ENCODE results near the gene CENPE.

CENPE gene

DNA sequence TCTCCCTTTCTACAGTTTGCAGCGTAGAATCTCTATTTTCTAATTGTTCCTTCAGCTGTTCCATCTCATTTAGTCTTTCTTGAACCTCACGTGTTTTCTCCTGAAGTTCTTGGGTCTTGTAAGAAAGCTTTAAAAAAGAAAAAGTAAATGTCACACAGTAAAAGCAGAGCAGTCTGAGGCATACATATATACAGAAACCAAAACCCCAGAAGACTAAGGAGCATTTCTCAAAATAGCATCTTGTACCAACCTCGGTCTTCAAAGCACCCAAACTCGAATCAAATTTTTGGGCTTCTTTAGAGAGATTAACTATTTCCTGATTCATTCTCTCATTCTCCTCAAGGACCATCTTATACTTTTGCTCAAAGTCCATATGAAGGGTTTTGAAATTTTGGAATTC is 39.4 kb downstream of the CENPE start:
- no peak for TF ChIP-seq CTCF (IDR thresholded peaks at IDR 0.05; ENCODE audit: insufficient read depth, low read depth, low read length, missing control alignments)
- no peak for DNase-seq (ENCODE audit: low read depth)
- no peak overlapping the region for H3K4me3 ChIP-seq (ENCODE audit: low read depth, low read length)

GRCh38 chr4:103156106-103156505 is 42.0 kb downstream of the CENPE start:
- DNase-seq (ENCODE audit: low read depth): no peak
- no peak overlapping the region for H3K4me3 ChIP-seq (ENCODE audit: low read depth, low read length)
- TF ChIP-seq CTCF (IDR thresholded peaks at IDR 0.05; ENCODE audit: insufficient read depth, low read depth, low read length, missing control alignments): no peak

DNA sequence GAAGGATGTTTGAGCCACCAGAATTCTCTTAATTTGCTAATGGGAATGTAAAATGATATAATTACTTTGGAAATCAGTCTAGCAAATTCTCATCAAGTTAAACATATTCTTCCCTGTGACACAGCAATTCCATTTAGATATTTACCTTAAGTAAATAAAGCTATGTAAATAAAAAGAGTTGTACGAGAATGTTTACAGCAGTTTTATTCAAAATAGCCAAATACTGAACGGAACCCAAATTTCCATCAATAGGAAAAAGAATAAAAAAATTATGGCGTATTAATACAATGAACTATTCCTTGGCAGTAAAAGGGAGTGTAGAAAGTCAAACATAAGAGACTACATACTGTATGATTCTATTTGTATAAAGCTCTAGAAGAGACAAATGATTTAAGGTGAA is 45.8 kb downstream of the CENPE start:
- TF ChIP-seq CTCF (IDR thresholded peaks at IDR 0.05; ENCODE audit: insufficient read depth, low read depth, low read length, missing control alignments): no peak
- no peak overlapping the region for H3K4me3 ChIP-seq (ENCODE audit: low read depth, low read length)
- DNase-seq (ENCODE audit: low read depth): no peak

DNA sequence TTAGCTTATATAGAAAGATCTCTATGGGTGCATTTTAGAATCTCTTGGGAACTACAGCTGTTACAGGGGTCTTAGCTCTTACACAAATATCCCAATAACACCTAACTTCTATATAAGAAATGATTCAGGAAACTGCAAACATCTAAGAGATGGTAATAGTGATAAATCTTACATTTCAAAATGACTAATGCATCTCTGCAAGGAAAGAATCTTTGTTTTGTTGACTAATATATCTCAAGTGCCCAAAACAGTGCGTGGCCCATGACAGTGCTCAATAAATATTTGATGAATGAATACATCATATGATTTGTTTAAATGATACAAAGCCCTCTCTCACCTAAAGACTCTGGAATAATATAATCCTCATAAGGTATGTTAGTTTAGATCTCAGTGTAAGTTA is 47.5 kb downstream of the CENPE start:
- no peak overlapping the region for H3K4me3 ChIP-seq (ENCODE audit: low read depth, low read length)
- no peak for DNase-seq (ENCODE audit: low read depth)
- no peak for TF ChIP-seq CTCF (IDR thresholded peaks at IDR 0.05; ENCODE audit: insufficient read depth, low read depth, low read length, missing control alignments)

DNA sequence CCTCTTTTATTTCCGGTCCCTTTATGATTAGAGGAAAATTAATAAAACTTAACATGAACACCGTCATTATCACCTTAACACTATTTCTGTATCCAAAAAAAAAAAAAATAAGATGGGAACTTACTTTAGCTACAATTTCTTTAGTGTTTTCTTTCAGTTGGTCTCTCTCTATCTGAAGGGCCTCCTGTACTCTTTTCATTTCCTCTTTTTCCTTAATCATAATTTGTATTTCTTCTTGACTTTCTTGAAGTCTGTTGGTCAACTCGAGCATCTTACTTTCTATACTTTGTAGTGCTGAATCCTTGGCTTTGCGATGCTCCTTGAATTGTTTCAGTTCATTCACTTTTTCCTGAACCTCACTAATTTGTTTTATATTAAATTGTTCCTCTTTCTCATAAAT is 53.2 kb downstream of the CENPE start:
- no peak for TF ChIP-seq CTCF (IDR thresholded peaks at IDR 0.05; ENCODE audit: insufficient read depth, low read depth, low read length, missing control alignments)
- no peak overlapping the region for H3K4me3 ChIP-seq (ENCODE audit: low read depth, low read length)
- no peak for DNase-seq (ENCODE audit: low read depth)

DNA sequence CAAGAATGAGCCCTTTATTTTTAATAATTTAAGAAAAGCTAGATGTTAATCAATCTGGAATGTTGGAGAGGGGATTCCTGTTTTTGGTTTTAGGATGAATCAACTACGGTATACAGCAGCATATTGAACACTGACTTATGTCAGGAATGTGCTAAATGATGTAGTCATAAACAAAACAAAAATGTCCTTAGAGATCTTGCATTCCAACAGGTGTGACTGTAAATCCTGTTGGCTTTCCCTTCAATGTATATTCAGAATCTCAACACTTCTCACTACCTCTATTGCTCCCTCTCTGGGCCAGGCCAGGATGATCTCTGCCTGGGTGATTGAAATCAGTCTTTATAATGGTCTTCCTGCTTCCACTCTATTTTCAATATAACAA is 60.7 kb downstream of the CENPE start:
- H3K4me3 ChIP-seq (ENCODE audit: low read depth, low read length): no peak overlapping the region
- DNase-seq (ENCODE audit: low read depth): no peak
- TF ChIP-seq CTCF (IDR thresholded peaks at IDR 0.05; ENCODE audit: insufficient read depth, low read depth, low read length, missing control alignments): no peak

GRCh38 chr4:103136671-103137445 is 61.3 kb downstream of the CENPE start:
- no peak overlapping the region for H3K4me3 ChIP-seq (ENCODE audit: low read depth, low read length)
- no peak for DNase-seq (ENCODE audit: low read depth)
- TF ChIP-seq CTCF (IDR thresholded peaks at IDR 0.05; ENCODE audit: insufficient read depth, low read depth, low read length, missing control alignments): no peak

Data from GM12865 (cell line).